ENCODE results near the gene PCDHGA5.
A peak's percentile ranks its signal among the peaks of the same experiment; 100 is the strongest.
"Not testable (repeated sequence)": the region's sequence is repeated elsewhere in the genome, so short reads cannot be mapped to it uniquely, and the experiment has no call there.

PCDHGA5 gene

GRCh38 chr5:141374627-141375026 lies 10.7 kb downstream of the PCDHGA5 start:
- no peak for DNase-seq (ENCODE audit: low spot score)
- in situ Hi-C loops (cut with MboI; ENCODE audit: low pct_unique_long_range_greater_than_20kb, low sequenced_read_pairs, unreplicated experiment) = no loop called here
- TF ChIP-seq CTCF (IDR thresholded peaks at IDR 0.05; ENCODE audit: extremely low read depth, insufficient read depth, missing control alignments) = no peak

- in situ Hi-C loops (cut with MboI; ENCODE audit: low pct_unique_long_range_greater_than_20kb, low sequenced_read_pairs, unreplicated experiment); DNase-seq (ENCODE audit: low spot score): not testable (repeated sequence)
These were observed 11.6 kb downstream of the PCDHGA5 start for GRCh38 chr5:141375444-141376155.

- TF ChIP-seq CTCF (IDR thresholded peaks at IDR 0.05; ENCODE audit: extremely low read depth, insufficient read depth, missing control alignments) = peak; percentile 37
- DNase-seq (ENCODE audit: low spot score) = no peak
- in situ Hi-C loops (cut with MboI; ENCODE audit: low pct_unique_long_range_greater_than_20kb, low sequenced_read_pairs, unreplicated experiment) = no loop called here
These were observed 18.7 kb downstream of the PCDHGA5 start, which contains the start of gene PCDHGA7 for GRCh38 chr5:141382469-141383294. TSS of gene PCDHGA7 (plus strand) at chr5:141382742. CDS start at chr5:141382900, 158 bp downstream.

- in situ Hi-C loops (cut with MboI; ENCODE audit: low pct_unique_long_range_greater_than_20kb, low sequenced_read_pairs, unreplicated experiment) = no loop called here
- no peak for DNase-seq (ENCODE audit: low spot score)
- no peak for TF ChIP-seq CTCF (IDR thresholded peaks at IDR 0.05; ENCODE audit: extremely low read depth, insufficient read depth, missing control alignments)
These were observed 19.4 kb downstream of the PCDHGA5 start for GRCh38 chr5:141383345-141383744.

- in situ Hi-C loops (cut with MboI; ENCODE audit: low pct_unique_long_range_greater_than_20kb, low sequenced_read_pairs, unreplicated experiment) = no loop called here
- no peak for DNase-seq (ENCODE audit: low spot score)
- no peak for TF ChIP-seq CTCF (IDR thresholded peaks at IDR 0.05; ENCODE audit: extremely low read depth, insufficient read depth, missing control alignments)
These were observed 20.7 kb downstream of the PCDHGA5 start for GRCh38 chr5:141384471-141385267.

- in situ Hi-C loops (cut with MboI; ENCODE audit: low pct_unique_long_range_greater_than_20kb, low sequenced_read_pairs, unreplicated experiment) = not testable (repeated sequence)
- DNase-seq (ENCODE audit: low spot score) = peak; percentile 59
- TF ChIP-seq CTCF (IDR thresholded peaks at IDR 0.05; ENCODE audit: extremely low read depth, insufficient read depth, missing control alignments) = peak; percentile 76
These were observed 23.8 kb downstream of the PCDHGA5 start, which contains the start of gene PCDHGB4 for GRCh38 chr5:141387557-141388311. TSS of gene PCDHGB4 (plus strand) at chr5:141387698. CDS start at chr5:141387885, 187 bp downstream.

All from GM13977 (cell line).